ENCODE measurements around the gene FBXL20. TPM values are rescaled to one million over a fixed set of nuclear protein-coding genes. Genes with fewer than 3 reads are reported as not detected.
A peak's percentile ranks its signal among the peaks of the same experiment; 100 is the strongest.

The FBXL20 gene
- total and polyA plus RNA-seq, 11 donors = 3.1 to 21.9 (median 12.2) TPM

DNA sequence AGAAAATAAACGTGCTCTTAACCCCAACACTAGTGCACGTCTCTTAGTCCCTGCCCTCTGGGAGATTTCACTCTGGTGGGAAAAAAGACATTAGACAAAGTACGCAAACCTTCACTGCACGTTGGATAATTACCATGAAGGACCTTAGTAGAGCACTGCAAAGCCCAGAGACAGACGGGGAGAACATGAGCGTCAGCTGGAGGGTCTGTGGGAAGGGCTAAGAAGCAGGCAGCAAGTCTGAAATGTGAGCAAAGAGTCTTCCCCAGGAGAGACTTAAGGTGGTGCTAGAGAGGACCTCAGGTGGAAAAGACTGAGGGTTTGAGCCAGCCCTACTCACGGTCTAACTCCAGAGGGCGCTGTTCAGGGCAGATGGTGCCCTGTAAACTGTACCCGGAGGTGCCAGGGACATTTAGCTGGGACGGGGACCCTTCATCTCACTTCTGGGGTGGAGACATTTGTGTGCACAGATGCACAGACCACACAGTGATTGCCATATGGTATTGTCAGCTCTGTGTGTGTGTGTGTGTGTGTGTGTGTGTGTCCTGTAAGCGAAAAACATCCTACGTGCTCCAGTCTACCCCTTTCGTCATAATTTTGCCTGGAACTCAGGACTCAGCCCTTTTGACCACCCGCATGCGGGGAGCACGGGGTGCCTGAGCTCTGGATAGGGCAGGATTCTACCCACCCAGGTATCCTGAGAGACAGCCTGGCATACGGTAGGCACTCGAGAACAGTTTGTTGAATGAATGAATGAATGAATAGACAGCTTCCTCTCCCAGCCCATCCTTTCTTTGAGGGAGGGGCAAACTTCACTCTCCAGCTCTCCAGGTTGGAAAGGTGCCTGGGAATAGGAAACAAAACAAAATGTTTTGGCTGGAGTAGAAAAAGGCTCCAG is 165.6 kb downstream of the FBXL20 start:
- peaks cover 0 to 27% (median 8%) of the 10 kb centered on the region in 12 donors for H3K4me1 ChIP-seq
- WGBS, 4 donors = 31 to 41% (median 39%) methylated on average over 14 to 18 of the region's 18 CpGs
- no peaks in the 10 kb centered on the region for H3K9me3 ChIP-seq
- H3K4me3 ChIP-seq = no peak overlapping the region
- no peaks in the 10 kb centered on the region for H3K36me3 ChIP-seq
- H3K27ac ChIP-seq = no peak overlapping the region
- intact Hi-C loops (cut with DNase I) = loop anchor here in 3 of 10 donors (10.0 kb wide), 3 partner anchors 51 to 251 kb away; partner anchors contain the start of gene ARL5C (in 1 of the 3)
- DNase-seq (peak in 1 of 5 donors; percentile 20), ATAC-seq (peak in 3 of 4 donors; percentile 29 to 45 (median 31))
- TF ChIP-seq, protein P1, sequence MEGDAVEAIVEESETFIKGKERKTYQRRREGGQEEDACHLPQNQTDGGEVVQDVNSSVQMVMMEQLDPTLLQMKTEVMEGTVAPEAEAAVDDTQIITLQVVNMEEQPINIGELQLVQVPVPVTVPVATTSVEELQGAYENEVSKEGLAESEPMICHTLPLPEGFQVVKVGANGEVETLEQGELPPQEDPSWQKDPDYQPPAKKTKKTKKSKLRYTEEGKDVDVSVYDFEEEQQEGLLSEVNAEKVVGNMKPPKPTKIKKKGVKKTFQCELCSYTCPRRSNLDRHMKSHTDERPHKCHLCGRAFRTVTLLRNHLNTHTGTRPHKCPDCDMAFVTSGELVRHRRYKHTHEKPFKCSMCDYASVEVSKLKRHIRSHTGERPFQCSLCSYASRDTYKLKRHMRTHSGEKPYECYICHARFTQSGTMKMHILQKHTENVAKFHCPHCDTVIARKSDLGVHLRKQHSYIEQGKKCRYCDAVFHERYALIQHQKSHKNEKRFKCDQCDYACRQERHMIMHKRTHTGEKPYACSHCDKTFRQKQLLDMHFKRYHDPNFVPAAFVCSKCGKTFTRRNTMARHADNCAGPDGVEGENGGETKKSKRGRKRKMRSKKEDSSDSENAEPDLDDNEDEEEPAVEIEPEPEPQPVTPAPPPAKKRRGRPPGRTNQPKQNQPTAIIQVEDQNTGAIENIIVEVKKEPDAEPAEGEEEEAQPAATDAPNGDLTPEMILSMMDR (IDR thresholded peaks at IDR 0.05) = peak in 11 of 12 donors; percentile 18 to 57 (median 39)
- TF ChIP-seq POLR2A (IDR thresholded peaks at IDR 0.05) = no peak
- peaks cover 0 to 53% (median 14%) of the 10 kb centered on the region in 9 donors for H3K27me3 ChIP-seq

DNA sequence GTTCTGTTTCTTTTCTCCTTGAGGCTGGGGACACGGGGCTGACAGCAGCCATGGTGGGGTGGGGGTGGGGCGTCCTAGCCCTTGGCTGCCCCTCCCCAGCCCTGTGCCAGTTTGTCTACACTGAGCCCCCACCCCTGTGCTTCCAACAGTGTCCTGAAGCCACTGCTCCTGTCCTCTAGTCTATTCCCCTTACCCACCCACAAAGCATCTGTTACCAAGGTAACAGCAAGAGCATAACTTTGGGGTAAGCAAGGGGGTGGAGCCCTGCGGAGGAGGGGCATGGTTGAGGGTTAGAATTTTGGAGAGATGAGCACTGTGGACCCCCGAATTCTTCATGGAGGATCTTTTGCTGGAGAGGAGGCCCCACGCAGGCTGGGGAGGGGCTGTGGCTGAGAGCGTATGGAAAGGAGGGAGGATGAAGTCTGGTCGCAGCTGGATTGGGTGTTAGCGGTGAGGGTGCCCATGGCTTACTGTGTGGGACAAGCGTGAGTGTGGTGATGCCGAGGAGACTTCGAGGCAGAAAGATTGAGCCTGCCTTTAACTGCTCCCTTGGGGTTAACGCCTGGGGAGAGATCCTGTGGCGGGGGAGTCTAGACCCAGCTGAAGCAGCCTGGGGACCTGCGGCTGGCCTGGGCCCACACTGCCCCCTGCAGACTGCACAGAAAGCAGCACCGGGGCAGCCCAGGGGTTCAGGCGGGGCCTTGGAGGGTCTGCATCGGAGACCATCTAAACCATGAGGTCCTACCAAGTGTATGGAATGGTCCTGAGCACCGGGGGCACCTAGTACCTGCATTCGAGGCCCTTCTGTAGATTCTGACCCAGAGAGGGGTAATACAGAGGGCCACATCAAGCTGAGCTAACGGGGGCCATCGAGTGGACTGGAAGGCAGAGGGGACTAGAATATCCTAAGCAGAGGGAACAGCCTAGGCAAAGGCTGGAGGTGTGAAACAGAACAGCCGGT is 169.6 kb downstream of the FBXL20 start:
- peak; percentile 47 to 86 (median 82) for ATAC-seq
- Histone ChIP-seq H3K4me1 (peaks cover 0 to 14% (median 7%) of the 10 kb centered on the region in 12 donors), H3K27ac (no peak overlapping the region), H3K36me3 (no peaks in the 10 kb centered on the region), H3K27me3 (peaks cover 0 to 66% (median 27%) of the 10 kb centered on the region in 9 donors), H3K4me3 (peak overlapping the region in 2 of 12 donors; percentile 8 to 10), H3K9me3 (no peaks in the 10 kb centered on the region)
- TF ChIP-seq, protein P1 (IDR thresholded peaks at IDR 0.05) = peak; percentile 68 to 81 (median 74)
- TF ChIP-seq POLR2A (IDR thresholded peaks at IDR 0.05) = no peak
- DNase-seq = peak in 4 of 5 donors; percentile 39 to 73 (median 60)
- WGBS, 4 donors = 11 to 13% (median 12%) methylated on average over 22 of the region's 22 CpGs
- intact Hi-C loops (cut with DNase I) = loop anchor here in 5 of 10 donors (1.0 to 10.0 kb wide), 7 partner anchors 23 to 250 kb away; partner anchors contain the start of gene ARL5C (in 1 of the 5)

DNA sequence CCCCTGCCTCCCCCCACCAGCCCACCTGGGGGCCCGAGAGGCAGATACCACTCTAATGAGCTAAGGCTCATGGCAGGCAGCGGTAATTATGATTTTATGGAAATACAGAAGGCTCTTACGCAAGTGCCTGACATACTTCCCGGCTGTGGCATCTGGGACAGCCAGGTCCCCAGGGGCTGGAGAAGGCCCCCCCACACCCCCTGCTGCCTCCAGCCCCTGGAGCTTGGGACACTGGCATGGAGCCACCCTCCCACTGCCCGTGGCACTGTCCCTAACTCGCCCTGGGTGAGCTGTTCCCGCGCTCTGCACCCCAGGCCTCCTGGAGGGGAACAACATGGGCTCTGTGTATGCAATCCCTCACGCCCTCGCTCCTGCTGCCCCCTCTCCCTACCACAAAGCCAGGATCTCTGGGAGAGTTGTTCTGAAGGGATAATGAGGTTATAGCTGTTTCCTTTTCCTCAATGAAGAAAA is 170.3 kb downstream of the FBXL20 start:
- Histone ChIP-seq H3K27me3 (peaks cover 0 to 73% (median 31%) of the 10 kb centered on the region in 9 donors), H3K4me3 (no peak overlapping the region), H3K36me3 (no peaks in the 10 kb centered on the region), H3K9me3 (no peaks in the 10 kb centered on the region), H3K4me1 (peaks cover 0 to 19% (median 9%) of the 10 kb centered on the region in 12 donors), H3K27ac (no peak overlapping the region)
- no peak for TF ChIP-seq POLR2A (IDR thresholded peaks at IDR 0.05)
- TF ChIP-seq, protein P1 (IDR thresholded peaks at IDR 0.05) = no peak
- peak in 1 of 5 donors; percentile 46 for DNase-seq
- intact Hi-C loops (cut with DNase I) = loop anchor here in 4 of 10 donors (5.0 to 10.0 kb wide), 5 partner anchors 39 to 249 kb away; partner anchors contain the start of gene ARL5C (in 1 of the 4)
- no peak for ATAC-seq
- WGBS, 4 donors = 49 to 58% (median 54%) methylated on average over 5 to 10 of the region's 10 CpGs
